Glutamatergic neuron (in vitro differentiated cells): ENCODE data around the gene HMG20A. TPM values are rescaled to one million over a fixed set of nuclear protein-coding genes. Genes with fewer than 3 reads are reported as not detected.

Experiments used
- DNase-seq: peaks from one replicate; pipeline ENCODE4 v3.0.0; 2022
- H3K27ac Mint-ChIP-seq: one replicate; pipeline ENCODE4 v1.8.0; 2020; ENCODE audit warnings: mild to moderate bottlenecking, mixed read lengths, inconsistent platforms; ENCODE audit not compliant: unreplicated experiment
- H3K27me3 Mint-ChIP-seq: one replicate; pipeline ENCODE4 v1.8.0; 2020; ENCODE audit warnings: mild to moderate bottlenecking, moderate library complexity, mixed read lengths, inconsistent platforms; ENCODE audit not compliant: unreplicated experiment
- H3K36me3 Mint-ChIP-seq: one replicate; pipeline ENCODE4 v1.8.0; 2020; ENCODE audit warnings: mild to moderate bottlenecking, mixed read lengths, inconsistent platforms; ENCODE audit not compliant: unreplicated experiment
- H3K4me1 Mint-ChIP-seq: one replicate; pipeline ENCODE4 v1.8.0; 2020; ENCODE audit warnings: mild to moderate bottlenecking, low read depth, mixed read lengths, inconsistent platforms; ENCODE audit not compliant: unreplicated experiment
- H3K4me3 Mint-ChIP-seq: one replicate; pipeline ENCODE4 v1.8.0; 2020; ENCODE audit warnings: mild to moderate bottlenecking, mixed read lengths, inconsistent platforms; ENCODE audit not compliant: unreplicated experiment
- H3K9me3 Mint-ChIP-seq: one replicate; pipeline ENCODE4 v1.8.0; 2020; ENCODE audit warnings: mild to moderate bottlenecking, moderate library complexity, mixed read lengths, inconsistent platforms; ENCODE audit not compliant: unreplicated experiment
- CTCF ChIP-seq: fragments of 200-600 bp; sonication (generic); IDR thresholded peaks from one replicate; pipeline ENCODE4 v1.5.0; 2021; ENCODE audit not compliant: partially characterized antibody, unreplicated experiment
- total RNA-seq: library from RNA; stranded (reverse); fragmentation: NEBNext Ultra II Directional; extraction: Animal tissue kit (Norgen Biotek cat#: 25700); gene quantifications from one replicate; pipeline ENCODE4 v1.2.1, GENCODE V29; 2021; ENCODE audit not compliant: unreplicated experiment

HMG20A gene
- total RNA-seq, 1 donor from 2014 or later: 62.1 TPM

- Mint-ChIP-seq H3K27me3 (peaks cover 3% of the 10 kb centered on the region), H3K4me3 (no peak overlapping the region), H3K27ac (no peak overlapping the region), H3K9me3 (peaks cover 3% of the 10 kb centered on the region), H3K36me3 (peaks cover 3% of the 10 kb centered on the region), H3K4me1 (peaks cover 13% of the 10 kb centered on the region)
- DNase-seq: no peak
- TF ChIP-seq CTCF: no peak
These were observed 112.2 kb downstream of the HMG20A start for GRCh38 chr15:77532846-77533245.

DNA sequence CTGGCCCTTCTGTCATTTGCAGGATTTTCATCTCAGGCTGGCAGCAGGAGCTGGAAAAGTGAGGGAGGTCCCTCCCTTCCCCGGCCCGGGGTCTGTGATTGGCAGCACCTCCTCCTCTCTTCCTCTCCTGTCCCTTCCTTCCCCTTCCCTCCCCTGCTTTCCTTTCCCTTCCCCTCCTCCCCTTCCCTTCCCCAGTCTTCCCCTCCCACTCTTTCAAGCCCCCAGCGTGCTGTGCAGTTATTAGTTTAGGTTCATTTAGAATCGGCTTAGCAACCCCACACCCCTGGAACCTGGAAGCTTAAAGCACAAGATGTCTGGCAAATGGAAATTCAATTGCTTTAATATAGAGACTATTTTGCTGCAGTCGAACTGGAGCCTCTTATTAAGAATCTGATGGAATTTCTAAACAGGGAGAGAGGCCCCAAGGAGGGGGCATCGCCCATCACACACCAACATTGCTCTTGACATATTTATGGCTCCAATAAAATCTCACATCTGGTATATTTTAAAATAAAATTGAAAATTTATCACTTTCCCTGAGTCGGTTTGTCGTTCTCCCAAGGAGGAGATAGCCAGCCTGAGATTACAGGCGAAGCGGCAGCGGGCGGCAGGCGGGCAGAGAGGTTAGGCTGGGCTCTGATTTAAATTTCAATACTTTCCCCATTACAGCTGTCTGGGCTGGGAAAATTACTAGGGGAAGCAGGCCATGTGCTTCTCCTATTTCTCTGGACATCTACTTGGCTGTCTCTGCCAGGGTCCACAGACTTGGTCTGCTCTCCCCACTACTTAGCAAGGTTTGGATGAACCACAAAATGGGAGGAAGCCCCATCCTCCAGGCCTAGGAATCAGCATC lies 113.1 kb downstream of the HMG20A start:
- Mint-ChIP-seq H3K4me1 (peaks cover 15% of the 10 kb centered on the region), H3K27me3 (peaks cover 3% of the 10 kb centered on the region), H3K4me3 (no peak overlapping the region), H3K36me3 (peaks cover 3% of the 10 kb centered on the region), H3K27ac (no peak overlapping the region), H3K9me3 (peaks cover 2% of the 10 kb centered on the region)
- DNase-seq: no peak
- no peak for TF ChIP-seq CTCF

Other genes with a start within 250 kb of the HMG20A start
- 110 TPM for gene PEAK1, start 784 bp upstream of the HMG20A start, total RNA-seq
- gene LINGO1, start 212.0 kb downstream of the HMG20A start, total RNA-seq: 180 TPM